ENCODE results near the gene MAPK8IP1.

GRCh38 chr11:45844822-45845578 lies 40.5 kb upstream of the MAPK8IP1 start:
- TF ChIP-seq, protein P1, sequence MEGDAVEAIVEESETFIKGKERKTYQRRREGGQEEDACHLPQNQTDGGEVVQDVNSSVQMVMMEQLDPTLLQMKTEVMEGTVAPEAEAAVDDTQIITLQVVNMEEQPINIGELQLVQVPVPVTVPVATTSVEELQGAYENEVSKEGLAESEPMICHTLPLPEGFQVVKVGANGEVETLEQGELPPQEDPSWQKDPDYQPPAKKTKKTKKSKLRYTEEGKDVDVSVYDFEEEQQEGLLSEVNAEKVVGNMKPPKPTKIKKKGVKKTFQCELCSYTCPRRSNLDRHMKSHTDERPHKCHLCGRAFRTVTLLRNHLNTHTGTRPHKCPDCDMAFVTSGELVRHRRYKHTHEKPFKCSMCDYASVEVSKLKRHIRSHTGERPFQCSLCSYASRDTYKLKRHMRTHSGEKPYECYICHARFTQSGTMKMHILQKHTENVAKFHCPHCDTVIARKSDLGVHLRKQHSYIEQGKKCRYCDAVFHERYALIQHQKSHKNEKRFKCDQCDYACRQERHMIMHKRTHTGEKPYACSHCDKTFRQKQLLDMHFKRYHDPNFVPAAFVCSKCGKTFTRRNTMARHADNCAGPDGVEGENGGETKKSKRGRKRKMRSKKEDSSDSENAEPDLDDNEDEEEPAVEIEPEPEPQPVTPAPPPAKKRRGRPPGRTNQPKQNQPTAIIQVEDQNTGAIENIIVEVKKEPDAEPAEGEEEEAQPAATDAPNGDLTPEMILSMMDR (IDR thresholded peaks at IDR 0.05), result no peak
- no peak for TF ChIP-seq POLR2A (IDR thresholded peaks at IDR 0.05)

Data from thyroid gland (tissue), 4 donors.